Activated CD8-positive, alpha-beta T cell treated with anti-CD3 and anti-CD28 coated beads for 36 hours (primary cell): ENCODE data around the gene PMCH. TPM values are rescaled to one million over a fixed set of nuclear protein-coding genes. Genes with fewer than 3 reads are reported as not detected.

Experiments
- ATAC-seq: fragments of 200-7000 bp; cut with Tn5 transposase; one replicate; pipeline ENCODE4 v1.10.0; 2021; ENCODE audit warnings: mild to moderate bottlenecking, moderate library complexity
- CTCF ChIA-PET: fragments of 350-600 bp; sonication (Branson Sonifier 250); formaldehyde crosslinking; loops from one replicate; lab custom pipeline; 2021; ENCODE audit warnings: antibody characterized with exemption; lab: Charles Lee
- POLR2A ChIA-PET: fragments of 350-600 bp; sonication (Branson Sonifier 250); formaldehyde crosslinking; loops from one replicate; lab custom pipeline; 2021; ENCODE audit warnings: antibody characterized with exemption; lab: Charles Lee
- DNase-seq: peaks from one replicate; pipeline ENCODE4 v3.0.0-alpha.2; 2020
- H3K27ac Mint-ChIP-seq: one replicate; pipeline ENCODE4 v1.8.0; 2021; ENCODE audit warnings: mild to moderate bottlenecking, mixed read lengths
- H3K27me3 Mint-ChIP-seq: one replicate; pipeline ENCODE4 v1.8.0; 2021; ENCODE audit warnings: mixed read lengths
- H3K36me3 Mint-ChIP-seq: one replicate; pipeline ENCODE4 v1.8.0; 2021; ENCODE audit warnings: low read depth, mixed read lengths
- H3K4me1 Mint-ChIP-seq: one replicate; pipeline ENCODE4 v1.8.0; 2021; ENCODE audit warnings: low read depth, mixed read lengths
- H3K4me3 Mint-ChIP-seq: one replicate; pipeline ENCODE4 v1.8.0; 2021; ENCODE audit warnings: mild to moderate bottlenecking, moderate library complexity, mixed read lengths
- H3K9me3 Mint-ChIP-seq: one replicate; pipeline ENCODE4 v1.8.0; 2021; ENCODE audit warnings: mixed read lengths
- CTCF ChIP-seq: fragments of 200-600 bp; IDR thresholded peaks from one replicate; pipeline ENCODE4 v1.8.0; 2022; ENCODE audit warnings: antibody characterized with exemption, mild to moderate bottlenecking
- intact Hi-C: fragments of 100-400 bp; cut with micrococcal nuclease; formaldehyde crosslinking; loops from one replicate; pipeline ENCODE4 v1.10.0; 2022
- total RNA-seq, 2 experiments: library from RNA; stranded (reverse); gene quantifications; one replicate each; pipeline ENCODE4 v1.2.3, GENCODE V29; 2021

PMCH gene
- total RNA-seq, 2 experiments from 2014 or later, result not detected

DNA sequence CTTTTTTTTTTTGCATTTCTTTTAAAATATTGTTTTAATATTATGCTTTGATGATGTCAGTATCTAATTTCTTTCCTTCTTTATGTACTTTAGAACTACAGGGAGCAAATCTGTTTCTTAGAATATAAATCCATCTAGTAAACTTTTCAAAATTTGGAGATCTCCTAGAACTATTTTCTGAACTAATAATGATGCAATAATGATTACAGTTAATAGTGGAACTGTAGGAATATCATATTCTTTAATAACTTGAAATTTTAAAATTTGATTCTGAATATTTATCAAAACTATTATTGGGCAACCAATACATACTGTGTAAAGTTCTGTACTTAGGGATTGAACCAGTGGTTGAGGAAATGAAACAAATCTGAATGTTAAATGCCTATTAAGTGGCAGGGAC lies 23.1 kb upstream of the PMCH start:
- Mint-ChIP-seq H3K36me3 (no peaks in the 10 kb centered on the region), H3K4me3 (no peak overlapping the region), H3K4me1 (no peaks in the 10 kb centered on the region), H3K27ac (no peak overlapping the region), H3K27me3 (no peaks in the 10 kb centered on the region), H3K9me3 (no peaks in the 10 kb centered on the region)
- TF ChIP-seq CTCF, result no peak
- CTCF ChIA-PET, result no interaction called here
- intact Hi-C loops, result no loop called here
- POLR2A ChIA-PET, result no interaction called here
- ATAC-seq (no peak), DNase-seq (no peak)

- ATAC-seq (no peak), DNase-seq (no peak)
- Mint-ChIP-seq H3K4me3 (no peak overlapping the region), H3K36me3 (no peaks in the 10 kb centered on the region), H3K9me3 (no peaks in the 10 kb centered on the region), H3K27me3 (no peaks in the 10 kb centered on the region), H3K27ac (no peak overlapping the region), H3K4me1 (no peaks in the 10 kb centered on the region)
- no peak for TF ChIP-seq CTCF
- ChIA-PET POLR2A (no interaction called here), CTCF (interaction anchor here (2.3 kb wide), 1 partner anchor 11 kb away, joined by 8 read pairs; no protein-coding TSS in a partner anchor)
- intact Hi-C loops, result no loop called here
Observed at GRCh38 chr12:102215992-102216691, 18.5 kb upstream of the PMCH start.

GRCh38 chr12:102204025-102204424 lies 6.4 kb upstream of the PMCH start:
- intact Hi-C loops, result no loop called here
- Mint-ChIP-seq H3K9me3 (peaks cover 20% of the 10 kb centered on the region), H3K36me3 (peaks cover 35% of the 10 kb centered on the region), H3K4me1 (peaks cover 10% of the 10 kb centered on the region), H3K4me3 (no peak overlapping the region), H3K27me3 (no peaks in the 10 kb centered on the region), H3K27ac (peak overlapping the region; percentile 69)
- TF ChIP-seq CTCF, result no peak
- ATAC-seq, result no peak
- CTCF ChIA-PET, result no interaction called here
- no peak for DNase-seq
- POLR2A ChIA-PET, result no interaction called here

DNA sequence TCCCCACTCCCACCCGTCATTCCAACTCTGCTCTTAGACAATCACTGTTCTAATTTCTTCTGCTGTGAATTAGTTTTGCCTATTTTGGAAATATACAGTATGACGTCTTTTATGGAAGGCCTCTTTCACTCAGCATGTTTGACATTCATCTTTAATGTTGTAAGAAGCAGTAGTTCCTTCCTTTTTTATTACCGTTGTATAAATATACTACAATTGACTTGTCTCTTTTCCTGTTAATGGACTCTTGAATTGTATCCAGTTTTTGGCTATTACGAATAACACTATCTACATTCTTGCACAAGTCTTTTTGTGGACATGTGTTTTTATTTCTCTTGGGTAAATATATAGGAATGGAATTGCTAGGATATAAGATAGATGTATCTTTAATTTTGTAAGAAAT lies 4.9 kb upstream of the PMCH start:
- Mint-ChIP-seq H3K27ac (no peak overlapping the region), H3K4me3 (no peak overlapping the region), H3K4me1 (peaks cover 17% of the 10 kb centered on the region), H3K27me3 (no peaks in the 10 kb centered on the region), H3K36me3 (peaks cover 24% of the 10 kb centered on the region), H3K9me3 (peaks cover 7% of the 10 kb centered on the region)
- intact Hi-C loops, result no loop called here
- ChIA-PET CTCF (no interaction called here), POLR2A (no interaction called here)
- TF ChIP-seq CTCF, result no peak
- ATAC-seq (no peak), DNase-seq (no peak)

DNA sequence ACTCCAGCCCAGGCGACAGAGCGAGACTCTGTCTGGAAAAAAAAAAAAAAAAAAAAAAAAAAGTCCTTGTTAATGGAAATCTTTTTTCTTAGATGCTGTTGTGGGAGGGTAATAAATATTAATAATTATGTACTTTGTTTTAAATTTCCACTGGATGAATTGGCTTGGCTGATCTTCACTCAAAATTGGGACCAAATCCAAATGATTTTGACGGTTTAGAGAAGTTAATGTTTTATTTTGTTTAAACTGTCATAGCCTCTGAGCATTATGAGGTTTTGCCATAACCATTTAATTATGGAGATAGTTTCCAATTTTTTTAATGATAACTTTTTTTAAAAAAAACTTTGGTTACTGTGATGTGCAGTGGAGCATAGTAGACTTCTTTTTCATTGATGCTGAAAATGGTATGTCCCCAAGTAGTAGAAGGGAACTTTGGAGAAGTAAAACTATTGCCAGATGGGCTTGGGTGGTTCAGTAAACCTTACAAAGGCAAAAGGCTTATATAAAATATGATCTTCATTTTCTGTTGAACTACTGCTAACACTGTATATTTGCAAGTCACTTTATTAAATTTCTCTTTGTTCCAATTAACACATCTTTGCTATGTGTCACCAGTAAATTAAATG lies 3.9 kb upstream of the PMCH start:
- H3K36me3 Mint-ChIP-seq, result peaks cover 19% of the 10 kb centered on the region
- H3K9me3 Mint-ChIP-seq, result peaks cover 5% of the 10 kb centered on the region
- DNase-seq, result no peak
- no peak for ATAC-seq
- POLR2A ChIA-PET, result no interaction called here
- peaks cover 25% of the 10 kb centered on the region for H3K4me1 Mint-ChIP-seq
- H3K27ac Mint-ChIP-seq, result no peak overlapping the region
- CTCF ChIA-PET, result no interaction called here
- intact Hi-C loops, result no loop called here
- no peaks in the 10 kb centered on the region for H3K27me3 Mint-ChIP-seq
- no peak overlapping the region for H3K4me3 Mint-ChIP-seq
- TF ChIP-seq CTCF, result no peak
